ENCODE results near the gene RITA1.

The RITA1 gene

DNA sequence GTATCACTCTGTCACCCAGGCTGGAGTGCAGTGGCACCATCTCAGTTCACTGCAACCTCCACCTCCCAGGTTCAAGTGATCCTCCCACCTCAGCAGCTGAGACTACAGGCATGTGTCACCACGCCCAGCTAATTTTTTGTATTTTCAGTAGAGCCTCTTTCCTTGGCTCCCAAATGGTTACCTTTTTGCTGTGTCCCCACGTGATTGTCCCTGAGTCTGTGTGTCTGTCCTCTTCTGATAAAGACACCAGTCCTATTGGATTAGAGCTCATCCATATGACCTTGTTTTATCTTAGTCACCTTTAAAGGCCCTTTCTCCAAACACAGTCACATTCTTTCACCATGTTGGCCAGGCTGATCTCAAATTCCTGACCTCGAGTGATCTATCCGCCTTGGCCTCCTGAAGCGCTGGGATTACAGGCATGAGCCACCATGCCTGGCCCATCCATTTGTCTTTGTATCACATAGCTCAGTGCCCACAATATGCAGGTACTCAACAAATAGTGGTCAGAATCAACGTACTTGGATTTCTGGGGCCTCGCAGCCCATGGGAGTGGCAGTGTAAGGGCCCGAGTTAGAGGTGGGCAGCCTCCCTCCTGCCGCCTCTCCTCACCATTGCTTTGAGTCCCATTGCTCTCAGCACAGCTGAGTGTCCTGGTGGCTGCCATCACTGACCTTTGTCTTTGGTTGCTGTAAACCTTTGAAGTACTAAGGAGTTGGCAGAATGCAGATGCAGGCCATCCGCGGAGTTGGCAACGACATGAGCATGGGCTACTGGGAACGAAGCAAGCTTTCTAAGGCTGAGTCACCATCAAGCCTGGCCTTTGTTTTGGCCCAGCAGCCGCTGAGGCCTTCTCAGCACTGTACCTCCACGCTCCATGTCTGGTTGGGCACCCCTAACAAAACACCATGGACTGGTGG lies 45.1 kb downstream of the RITA1 start:
- no peak for DNase-seq (ENCODE audit: low spot score)

- DNase-seq (ENCODE audit: low spot score): peak; percentile 43
These were observed 45.9 kb downstream of the RITA1 start for GRCh38 chr12:113231235-113232088.

- DNase-seq (ENCODE audit: low spot score): no peak
These were observed 46.7 kb downstream of the RITA1 start for GRCh38 chr12:113232089-113232839.

GRCh38 chr12:113232840-113233585 lies 47.5 kb downstream of the RITA1 start:
- peak; percentile 84 for DNase-seq (ENCODE audit: low spot score)

DNA sequence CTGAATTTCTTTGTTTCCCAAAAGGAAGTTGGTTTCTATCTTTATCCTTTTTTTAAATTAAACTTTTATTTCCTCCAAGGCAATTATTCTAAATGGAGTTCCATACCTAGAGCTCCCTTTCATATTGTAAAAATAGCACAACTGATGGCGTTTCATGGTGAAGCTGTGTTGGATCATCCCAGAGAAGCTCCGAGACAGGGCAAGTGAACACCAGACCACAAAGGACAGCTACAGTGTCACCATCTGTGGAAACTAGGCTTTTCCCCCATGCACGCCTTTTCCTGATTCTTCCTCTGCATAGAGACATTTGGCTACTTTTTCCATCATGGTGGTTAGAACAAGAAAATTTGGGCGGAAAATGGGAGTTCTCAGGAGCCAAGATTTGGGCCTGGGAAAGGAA lies 48.4 kb downstream of the RITA1 start:
- DNase-seq (ENCODE audit: low spot score): no peak

DNA sequence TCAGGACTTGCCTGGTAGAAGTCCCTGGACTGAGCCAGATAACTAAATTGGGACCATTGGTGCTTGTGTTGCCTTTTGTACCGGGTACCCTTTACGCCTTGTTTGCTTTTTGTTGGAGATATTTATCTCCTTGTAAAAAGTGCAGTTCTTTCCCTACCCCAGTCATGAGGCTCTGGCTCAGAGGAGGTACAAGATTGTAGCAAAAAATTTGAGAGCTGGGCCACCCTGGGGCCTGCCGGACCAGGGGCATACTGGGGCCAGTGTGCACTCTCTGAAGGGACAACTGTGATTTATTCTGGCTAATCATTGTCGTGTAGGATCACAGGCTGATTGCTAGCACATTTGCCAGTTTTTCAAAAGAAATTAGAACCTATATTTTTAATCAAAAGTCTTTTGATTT lies 49.0 kb downstream of the RITA1 start:
- no peak for DNase-seq (ENCODE audit: low spot score)

DNA sequence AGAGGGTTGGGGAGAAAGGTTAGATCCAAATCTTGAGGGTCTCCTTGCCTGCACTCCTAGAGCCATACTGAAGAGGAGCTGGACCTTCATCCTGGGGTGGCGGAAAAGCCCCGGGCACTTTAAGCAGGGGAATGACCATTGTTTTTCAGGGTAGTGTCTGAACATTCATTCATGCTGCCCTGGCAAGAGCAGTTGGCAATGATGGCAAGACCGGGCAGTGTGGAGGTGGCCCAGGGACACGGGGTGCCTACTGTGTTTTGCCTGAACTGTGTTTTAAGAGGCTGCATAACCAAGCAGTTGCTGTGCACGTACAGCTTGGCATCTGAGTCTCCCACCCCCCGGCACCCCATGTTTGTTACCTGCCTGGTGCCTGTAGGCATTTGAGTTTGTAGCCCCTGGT lies 50.5 kb downstream of the RITA1 start:
- DNase-seq (ENCODE audit: low spot score): no peak

- no peak for DNase-seq (ENCODE audit: low spot score)
These were observed 51.2 kb downstream of the RITA1 start for GRCh38 chr12:113236539-113237399.

DNA sequence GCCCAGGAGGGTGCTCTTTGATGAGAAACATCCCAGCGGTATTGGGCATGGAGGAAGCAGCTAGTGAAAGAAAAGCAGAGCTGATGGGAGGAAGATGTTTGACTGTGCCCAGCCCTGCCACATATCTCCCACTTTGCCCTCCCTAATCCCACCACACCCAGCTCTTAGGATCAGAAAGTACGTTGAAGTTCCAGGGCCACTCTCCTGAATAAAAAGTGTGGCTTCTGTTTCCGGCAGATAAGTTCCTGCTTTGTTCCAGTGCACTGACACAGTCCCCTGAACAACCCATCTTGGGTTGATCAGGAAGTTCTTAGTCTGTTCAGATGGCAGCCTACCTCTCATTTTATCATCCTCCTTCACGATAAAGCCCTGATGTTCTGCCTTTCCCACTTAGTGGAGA lies 52.2 kb downstream of the RITA1 start:
- no peak for DNase-seq (ENCODE audit: low spot score)

DNA sequence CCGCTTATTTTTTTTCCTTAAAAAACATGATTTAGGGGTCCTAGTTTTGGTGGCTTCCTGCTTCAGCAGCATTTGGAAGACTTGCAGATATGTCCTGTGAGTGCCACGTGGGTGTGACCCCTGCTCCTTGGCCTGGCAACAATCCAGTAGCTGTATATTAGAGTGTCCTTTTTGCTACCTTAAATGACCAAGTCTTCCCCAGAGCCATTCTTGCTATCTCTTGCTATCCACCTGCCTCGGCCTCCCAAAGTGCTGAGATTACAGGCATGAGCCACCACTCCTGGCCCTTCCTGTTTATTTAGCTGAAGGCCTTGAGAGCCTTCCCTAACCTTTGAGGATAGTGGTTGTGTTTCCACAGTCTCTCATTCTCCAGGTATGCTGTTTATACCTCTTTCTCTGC lies 52.8 kb downstream of the RITA1 start:
- no peak for DNase-seq (ENCODE audit: low spot score)

DNA sequence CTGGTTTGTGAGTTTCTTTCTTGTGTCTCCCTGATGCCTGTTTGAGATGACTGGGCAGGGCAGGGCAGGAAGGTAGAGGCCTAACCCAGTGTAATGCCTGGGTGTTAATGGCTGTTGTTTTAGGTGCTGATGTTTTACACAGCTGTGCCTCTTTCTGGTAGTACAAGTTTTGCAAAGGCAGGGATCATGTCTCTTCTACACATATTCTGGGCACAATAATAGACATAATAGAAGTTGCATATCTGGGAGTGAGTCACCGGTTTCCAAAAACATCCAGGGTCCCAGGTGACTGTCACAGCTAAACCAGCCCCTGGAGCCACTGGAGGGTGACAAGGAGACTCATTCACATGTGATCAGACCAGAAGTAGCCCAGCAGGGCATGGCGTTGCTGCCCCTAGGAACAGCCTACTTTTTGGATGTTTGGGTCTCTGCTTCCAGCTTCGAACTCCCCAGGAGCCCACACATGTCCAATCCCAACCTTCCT lies 53.8 kb downstream of the RITA1 start:
- no peak for DNase-seq (ENCODE audit: low spot score)

DNA sequence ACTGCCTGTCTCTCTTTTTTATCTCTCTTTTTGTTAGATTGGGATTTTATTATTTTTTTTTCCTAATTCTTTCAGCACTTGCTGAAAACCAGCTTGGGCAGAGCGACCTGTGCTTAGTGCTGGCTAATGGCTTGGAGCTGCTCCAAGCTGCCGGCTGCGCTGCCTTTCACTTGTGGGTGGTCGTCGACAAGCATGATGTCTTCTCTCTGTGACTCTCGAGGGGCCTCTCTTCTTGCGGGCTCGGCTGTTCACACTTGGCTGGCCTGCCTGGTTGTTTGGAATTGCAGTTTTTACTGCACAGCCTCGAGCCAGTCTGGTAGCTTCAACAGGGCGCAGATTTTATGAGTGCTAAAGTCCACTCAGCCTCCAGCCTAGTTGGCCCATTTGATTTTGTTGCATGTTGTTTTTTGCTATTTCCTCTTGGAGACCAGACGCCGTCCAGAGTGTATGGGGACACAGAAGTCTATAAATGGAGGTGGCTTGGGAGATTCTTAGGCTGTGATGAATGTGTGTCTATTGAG lies 54.4 kb downstream of the RITA1 start:
- DNase-seq (ENCODE audit: low spot score): no peak

GRCh38 chr12:113240395-113240794 lies 54.9 kb downstream of the RITA1 start:
- DNase-seq (ENCODE audit: low spot score): no peak

DNA sequence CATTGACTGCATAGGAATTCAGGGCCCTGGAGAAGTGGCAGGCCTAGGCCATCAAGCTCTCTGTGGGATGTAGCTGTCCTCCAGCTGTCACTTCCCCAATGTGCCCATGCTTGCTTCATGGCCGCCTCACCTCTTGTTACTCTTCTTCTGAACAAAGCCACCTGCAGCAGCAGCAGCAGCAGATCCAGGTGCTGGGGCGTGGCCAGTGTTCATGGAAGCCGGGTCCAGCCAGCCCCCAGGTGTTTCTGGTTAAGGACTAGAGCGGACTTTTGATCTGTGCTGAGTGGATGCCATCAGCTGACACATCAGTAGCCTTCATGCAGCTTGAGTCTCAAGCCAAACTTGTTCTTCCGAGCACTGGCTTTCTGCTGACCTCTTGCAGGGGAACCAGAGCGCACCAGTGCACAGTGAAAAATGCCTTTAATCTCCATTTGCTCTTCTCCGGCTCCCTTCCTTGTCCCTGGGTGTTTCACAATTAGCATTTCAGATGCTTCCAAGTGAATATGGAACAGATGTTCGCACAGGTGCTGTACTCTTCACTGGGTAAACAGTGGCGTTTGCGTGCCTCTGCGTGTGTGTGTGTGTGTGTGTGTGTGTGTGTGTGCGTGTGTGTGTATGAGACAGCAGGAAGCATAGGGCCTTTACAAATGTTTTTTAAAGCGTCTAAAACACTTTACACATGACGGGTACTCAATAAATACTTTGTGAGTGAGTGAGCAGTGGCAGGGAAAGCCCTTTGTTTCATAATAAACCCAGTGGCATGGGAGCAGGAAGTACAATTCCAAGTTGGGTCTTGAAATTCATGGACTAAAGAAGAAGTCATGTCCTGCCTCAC lies 55.9 kb downstream of the RITA1 start:
- no peak for DNase-seq (ENCODE audit: low spot score)
